ENCODE measurements around the gene RNF138. TPM values are rescaled to one million over a fixed set of nuclear protein-coding genes. Genes with fewer than 3 reads are reported as not detected.

Gene RNF138
- polyA plus RNA-seq, 3 donors: 62.8 to 70.5 (median 67.1) TPM

GRCh38 chr18:32112826-32113225 lies 21.2 kb downstream of the RNF138 start:
- Mint-ChIP-seq H3K9me3 (no peaks in the 10 kb centered on the region), H3K27ac (peak overlapping the region in 1 of 7 donors; percentile 18), H3K4me1 (peaks cover 9% of the 10 kb centered on the region), H3K36me3 (peaks cover 50 to 78% of the 10 kb centered on the region in 2 donors), H3K4me3 (no peak overlapping the region), H3K27me3 (ENCODE audit: low read depth in 3 of 3) (no peaks in the 10 kb centered on the region)
- intact Hi-C loops (cut with micrococcal nuclease): no loop called here
- H3K9me3 ChIP-seq (replicated peaks in 1 of 2; ENCODE audit: control insufficient read depth in 1 of 2, insufficient read depth in 1 of 2, low read length in 2 of 2): no peaks in the 10 kb centered on the region
- no peaks in the 10 kb centered on the region for H3K27me3 ChIP-seq (ENCODE audit: control insufficient read depth in 2 of 2, insufficient read depth in 2 of 2, low read length in 2 of 2)
- peaks cover 100% of the 10 kb centered on the region for H4K20me1 ChIP-seq (ENCODE audit: insufficient read depth, low read length)
- H3K4me1 ChIP-seq (ENCODE audit: control insufficient read depth in 1 of 2, insufficient read depth in 2 of 2, low read length in 2 of 2): no peaks in the 10 kb centered on the region
- peak overlapping the region in 1 of 2 donors; percentile 1 for H3K27ac ChIP-seq (ENCODE audit: low read depth in 1 of 2, low read length in 2 of 2)
- no peak overlapping the region for H3K4me2 ChIP-seq (replicated peaks; ENCODE audit: extremely low read depth, low read length, poor library complexity, severe bottlenecking)
- 93% methylated on average over 2 of the region's 4 CpGs for WGBS (ENCODE audit: insufficient coverage)
- H2AFZ ChIP-seq (ENCODE audit: insufficient read depth, low read depth, low read length, poor library complexity, severe bottlenecking): no peak overlapping the region
- H3K9ac ChIP-seq (ENCODE audit: insufficient read depth, low read length, poor library complexity, severe bottlenecking): no peak overlapping the region
- H3K79me2 ChIP-seq (ENCODE audit: insufficient read depth, low read length): peaks cover 98% of the 10 kb centered on the region
- H3K4me3 ChIP-seq (replicated peaks in 1 of 3; ENCODE audit: low read depth in 2 of 3, low read length in 3 of 3): no peak overlapping the region
- DNase-seq: no peak
- TF ChIP-seq, protein P1, sequence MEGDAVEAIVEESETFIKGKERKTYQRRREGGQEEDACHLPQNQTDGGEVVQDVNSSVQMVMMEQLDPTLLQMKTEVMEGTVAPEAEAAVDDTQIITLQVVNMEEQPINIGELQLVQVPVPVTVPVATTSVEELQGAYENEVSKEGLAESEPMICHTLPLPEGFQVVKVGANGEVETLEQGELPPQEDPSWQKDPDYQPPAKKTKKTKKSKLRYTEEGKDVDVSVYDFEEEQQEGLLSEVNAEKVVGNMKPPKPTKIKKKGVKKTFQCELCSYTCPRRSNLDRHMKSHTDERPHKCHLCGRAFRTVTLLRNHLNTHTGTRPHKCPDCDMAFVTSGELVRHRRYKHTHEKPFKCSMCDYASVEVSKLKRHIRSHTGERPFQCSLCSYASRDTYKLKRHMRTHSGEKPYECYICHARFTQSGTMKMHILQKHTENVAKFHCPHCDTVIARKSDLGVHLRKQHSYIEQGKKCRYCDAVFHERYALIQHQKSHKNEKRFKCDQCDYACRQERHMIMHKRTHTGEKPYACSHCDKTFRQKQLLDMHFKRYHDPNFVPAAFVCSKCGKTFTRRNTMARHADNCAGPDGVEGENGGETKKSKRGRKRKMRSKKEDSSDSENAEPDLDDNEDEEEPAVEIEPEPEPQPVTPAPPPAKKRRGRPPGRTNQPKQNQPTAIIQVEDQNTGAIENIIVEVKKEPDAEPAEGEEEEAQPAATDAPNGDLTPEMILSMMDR (IDR thresholded peaks at IDR 0.05): no peak
- peaks cover 51 to 81% of the 10 kb centered on the region in 2 donors for H3K36me3 ChIP-seq (replicated peaks in 1 of 2; ENCODE audit: control insufficient read depth in 1 of 2, insufficient read depth in 2 of 2, low read length in 2 of 2)

- Histone ChIP-seq H3K27me3 (ENCODE audit: control insufficient read depth in 2 of 2, insufficient read depth in 2 of 2, low read length in 2 of 2) (no peaks in the 10 kb centered on the region), H3K4me3 (replicated peaks in 1 of 3; ENCODE audit: low read depth in 2 of 3, low read length in 3 of 3) (no peak overlapping the region), H3K4me1 (ENCODE audit: control insufficient read depth in 1 of 2, insufficient read depth in 2 of 2, low read length in 2 of 2) (no peaks in the 10 kb centered on the region), H3K36me3 (replicated peaks in 1 of 2; ENCODE audit: control insufficient read depth in 1 of 2, insufficient read depth in 2 of 2, low read length in 2 of 2) (peaks cover 53 to 89% of the 10 kb centered on the region in 2 donors), H3K79me2 (ENCODE audit: insufficient read depth, low read length) (peaks cover 96% of the 10 kb centered on the region), H3K4me2 (replicated peaks; ENCODE audit: extremely low read depth, low read length, poor library complexity, severe bottlenecking) (no peak overlapping the region), H2AFZ (ENCODE audit: insufficient read depth, low read depth, low read length, poor library complexity, severe bottlenecking) (no peak overlapping the region), H3K9ac (ENCODE audit: insufficient read depth, low read length, poor library complexity, severe bottlenecking) (no peak overlapping the region), H3K9me3 (replicated peaks in 1 of 2; ENCODE audit: control insufficient read depth in 1 of 2, insufficient read depth in 1 of 2, low read length in 2 of 2) (no peaks in the 10 kb centered on the region), H3K27ac (ENCODE audit: low read depth in 1 of 2, low read length in 2 of 2) (peak overlapping the region in 1 of 2 donors; percentile 3), H4K20me1 (ENCODE audit: insufficient read depth, low read length) (peaks cover 100% of the 10 kb centered on the region)
- H3K36me3 Mint-ChIP-seq: peaks cover 59 to 83% of the 10 kb centered on the region in 2 donors
- H3K27ac Mint-ChIP-seq: peak overlapping the region in 1 of 7 donors; percentile 79
- H3K4me3 Mint-ChIP-seq: no peak overlapping the region
- H3K27me3 Mint-ChIP-seq (ENCODE audit: low read depth in 3 of 3): no peaks in the 10 kb centered on the region
- intact Hi-C loops (cut with micrococcal nuclease): no loop called here
- H3K9me3 Mint-ChIP-seq: no peaks in the 10 kb centered on the region
- WGBS (ENCODE audit: insufficient coverage): no CpG with 5 or more reads among the region's 4 CpGs
- TF ChIP-seq, protein P1 (IDR thresholded peaks at IDR 0.05): no peak
- peaks cover 9% of the 10 kb centered on the region for H3K4me1 Mint-ChIP-seq
- no peak for DNase-seq
Measured at GRCh38 chr18:32114293-32114942, 22.7 kb downstream of the RNF138 start.
